A172 (cell line): Measurements from ENCODE around the gene MIF4GD. TPM values are rescaled to one million over a fixed set of nuclear protein-coding genes. Genes with fewer than 3 reads are reported as not detected.
"Not testable (repeated sequence)": the region's sequence is repeated elsewhere in the genome, so short reads cannot be mapped to it uniquely, and the experiment has no call there.

Experiments
- DNase-seq: peaks from one replicate; pipeline ENCODE4 v3.0.0-alpha.2; 2015; ENCODE audit warnings: low spot score
- total RNA-seq: library from RNA; depleted of rRNA; stranded (reverse); fragments of >200 nt; shearing (Covaris generic); gene quantifications from 2 replicates; pipeline ENCODE4 v1.2.3, GENCODE V29; 2014

The MIF4GD gene
- total RNA-seq, 1 experiment from 2014 or later: 43.5 TPM

- peak; percentile 47 for DNase-seq
These were observed 17.7 kb upstream of the MIF4GD start for GRCh38 chr17:75288770-75289114.

DNA sequence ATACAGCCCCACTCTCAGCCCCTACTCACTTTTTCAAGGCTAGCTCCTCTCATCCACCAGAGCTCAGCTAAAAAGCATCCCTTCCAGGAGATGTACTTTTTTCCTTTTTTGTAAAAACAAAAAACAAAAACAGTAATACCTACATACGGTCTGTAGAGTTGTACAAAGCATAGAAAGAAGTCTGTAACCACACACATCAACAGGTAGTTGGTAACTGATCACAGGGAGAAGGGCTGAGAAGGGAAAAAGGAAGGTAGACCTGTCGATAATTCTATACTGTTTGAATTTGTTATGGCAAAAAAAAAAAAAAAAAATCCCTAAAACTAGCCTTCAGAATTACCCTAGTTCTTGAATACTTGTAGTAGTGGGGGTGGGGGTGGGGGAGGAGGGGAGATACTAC is 17.3 kb upstream of the MIF4GD start:
- DNase-seq: no peak

DNA sequence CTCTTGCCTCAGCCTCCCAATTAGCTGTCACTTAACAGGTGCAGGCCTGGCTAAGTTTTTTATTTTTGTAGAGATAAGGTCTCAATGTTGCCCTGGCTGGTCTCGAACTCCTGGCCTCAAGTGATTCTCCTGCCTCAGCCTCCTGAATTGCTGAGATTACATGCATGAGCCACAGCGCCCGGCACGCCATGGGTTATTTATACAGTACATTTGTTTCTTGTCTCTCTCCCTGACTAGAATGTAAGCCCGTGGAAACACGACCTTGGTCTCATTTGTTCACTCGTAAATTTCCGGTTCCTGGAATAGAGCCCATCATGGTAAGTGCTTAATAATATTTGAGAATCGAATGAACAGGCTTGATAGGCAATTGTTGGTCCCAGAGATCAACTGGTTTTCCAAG is 16.2 kb upstream of the MIF4GD start:
- no peak for DNase-seq

- DNase-seq: no peak
These were observed 14.1 kb upstream of the MIF4GD start for GRCh38 chr17:75285123-75285522.

DNA sequence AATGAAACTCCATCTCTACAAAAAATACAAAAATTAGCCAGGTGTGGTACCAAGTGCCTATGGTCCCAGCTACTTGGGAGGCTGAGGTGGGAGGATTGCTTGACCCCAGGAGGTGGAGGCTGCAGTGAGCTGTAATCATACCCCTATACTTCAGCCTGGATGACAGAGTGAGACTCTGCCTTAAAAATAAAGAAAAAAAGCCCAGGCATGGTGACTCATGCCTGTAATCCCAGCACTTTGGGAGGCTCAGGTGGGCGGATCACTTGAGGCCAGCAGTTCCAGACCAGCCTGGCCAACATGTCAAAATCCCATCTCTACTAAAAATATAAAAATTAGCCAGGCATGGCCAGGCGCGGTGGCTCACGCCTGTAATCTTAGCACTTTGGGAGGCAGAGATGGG is 9.2 kb upstream of the MIF4GD start:
- not testable (repeated sequence) for DNase-seq

DNA sequence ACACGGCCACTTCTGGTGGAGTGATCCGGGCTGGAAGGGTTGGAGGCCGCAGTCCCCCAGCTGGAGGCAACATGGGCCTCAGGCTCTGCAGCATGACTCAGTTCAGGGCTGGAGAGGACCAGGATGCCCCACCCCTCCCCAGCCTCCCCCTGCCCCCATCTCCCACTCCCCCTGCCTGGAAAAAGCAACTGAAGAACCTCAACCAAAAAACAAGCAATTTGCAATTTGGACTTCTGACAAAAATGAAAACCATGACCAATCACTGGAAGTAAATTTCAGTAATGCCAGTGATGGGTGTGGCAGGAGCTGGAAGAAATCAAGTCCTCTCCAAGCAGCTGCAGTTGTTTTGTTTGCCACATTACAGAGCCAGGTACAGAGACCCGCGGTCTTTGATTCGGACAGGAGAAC is 6.6 kb upstream of the MIF4GD start:
- peak; percentile 66 for DNase-seq

- peak; percentile 46 for DNase-seq
These were observed 3.1 kb upstream of the MIF4GD start for GRCh38 chr17:75273977-75274708.

GRCh38 chr17:75272848-75273184 is 1.8 kb upstream of the MIF4GD start:
- no peak for DNase-seq

DNA sequence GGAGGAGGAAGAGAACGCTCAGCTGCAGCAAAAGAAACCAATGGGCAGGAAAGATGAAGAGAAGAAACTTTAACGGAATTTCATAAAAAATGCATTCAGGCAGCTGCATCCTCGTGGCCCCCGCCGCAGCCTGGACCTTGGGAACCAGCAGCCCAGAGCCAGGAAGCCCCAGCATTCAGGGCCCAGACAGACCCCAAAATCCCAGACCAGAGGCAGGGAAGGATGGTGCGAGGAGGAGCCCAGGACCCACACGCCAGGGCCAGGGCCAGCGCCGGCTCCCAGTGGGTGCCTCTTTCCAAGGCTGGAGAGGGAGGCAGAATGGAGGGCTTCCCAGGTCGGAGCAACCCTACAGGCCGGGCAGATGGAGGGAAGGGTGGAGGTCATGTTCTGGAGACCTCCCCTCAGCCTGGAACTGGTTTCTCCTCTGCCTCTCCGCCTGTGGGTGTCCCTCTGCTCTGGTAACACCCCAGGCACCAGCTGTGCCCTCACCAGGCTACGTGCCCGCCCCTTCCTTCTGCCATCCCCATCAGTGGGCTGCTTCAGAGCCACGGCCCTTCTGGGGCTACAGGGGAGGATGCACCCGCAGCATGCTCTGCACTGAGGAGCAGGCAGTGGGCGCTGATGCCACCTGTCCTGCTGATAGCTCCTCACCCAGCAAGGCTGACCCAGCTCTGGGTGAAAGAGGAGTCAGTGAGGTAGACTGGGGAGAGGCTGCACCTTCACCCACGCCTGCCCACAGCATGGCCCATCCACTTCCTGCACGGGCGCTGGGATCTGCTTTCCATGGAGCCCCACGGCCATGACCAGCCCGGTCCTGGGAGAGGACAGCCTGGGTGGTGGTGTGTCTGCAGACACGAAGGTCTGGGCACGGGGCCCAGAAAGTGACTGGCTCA is 1.2 kb upstream of the MIF4GD start:
- DNase-seq: no peak

GRCh38 chr17:75271233-75271954 is 363 bp upstream of the MIF4GD start:
- DNase-seq: peak; percentile 54

DNA sequence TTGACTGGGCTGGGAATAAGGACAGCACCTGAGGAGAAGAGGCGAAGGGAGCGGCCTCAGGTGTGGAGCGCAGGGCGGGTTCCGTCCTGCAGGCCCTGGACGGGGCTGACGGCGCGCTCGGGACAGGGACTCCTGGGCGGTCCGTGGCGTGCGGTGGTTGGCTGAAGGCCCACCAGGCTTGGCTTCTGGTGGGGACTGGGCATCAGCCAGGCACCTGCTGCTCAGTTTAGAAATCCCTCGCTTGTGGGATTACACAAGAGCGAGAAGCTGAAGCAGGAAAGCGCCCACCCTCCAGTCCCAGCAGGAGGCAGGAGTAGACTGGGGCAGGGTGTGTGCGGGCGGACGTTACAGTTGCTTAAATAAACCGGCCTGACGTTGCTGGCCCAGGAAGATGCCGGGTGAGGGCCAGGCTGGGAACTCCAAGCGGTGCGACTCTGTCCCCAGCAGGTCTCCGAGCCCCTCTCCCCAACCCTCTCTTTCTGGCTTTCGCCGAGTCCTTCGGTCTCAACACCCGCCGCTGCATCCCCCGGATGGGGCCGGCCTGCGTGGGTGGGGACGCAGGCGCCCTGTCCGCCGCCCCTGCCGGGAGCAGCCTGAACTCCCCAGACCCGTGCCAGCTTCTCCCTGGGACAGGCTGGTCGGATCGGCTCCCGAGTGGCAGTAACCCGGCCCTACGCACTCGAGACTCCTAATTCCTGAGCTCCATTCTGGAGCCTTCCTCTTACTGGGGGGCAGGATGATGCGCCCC is 639 bp downstream of the MIF4GD start:
- DNase-seq: peak; percentile 67

- no peak for DNase-seq
These were observed 1.2 kb downstream of the MIF4GD start for GRCh38 chr17:75269844-75270217.

GRCh38 chr17:75267411-75268232 is 3.4 kb downstream of the MIF4GD start:
- no peak for DNase-seq

- DNase-seq: no peak
These were observed 3.9 kb downstream of the MIF4GD start for GRCh38 chr17:75267153-75267410.

GRCh38 chr17:75266316-75267152 is 4.5 kb downstream of the MIF4GD start:
- no peak for DNase-seq

DNA sequence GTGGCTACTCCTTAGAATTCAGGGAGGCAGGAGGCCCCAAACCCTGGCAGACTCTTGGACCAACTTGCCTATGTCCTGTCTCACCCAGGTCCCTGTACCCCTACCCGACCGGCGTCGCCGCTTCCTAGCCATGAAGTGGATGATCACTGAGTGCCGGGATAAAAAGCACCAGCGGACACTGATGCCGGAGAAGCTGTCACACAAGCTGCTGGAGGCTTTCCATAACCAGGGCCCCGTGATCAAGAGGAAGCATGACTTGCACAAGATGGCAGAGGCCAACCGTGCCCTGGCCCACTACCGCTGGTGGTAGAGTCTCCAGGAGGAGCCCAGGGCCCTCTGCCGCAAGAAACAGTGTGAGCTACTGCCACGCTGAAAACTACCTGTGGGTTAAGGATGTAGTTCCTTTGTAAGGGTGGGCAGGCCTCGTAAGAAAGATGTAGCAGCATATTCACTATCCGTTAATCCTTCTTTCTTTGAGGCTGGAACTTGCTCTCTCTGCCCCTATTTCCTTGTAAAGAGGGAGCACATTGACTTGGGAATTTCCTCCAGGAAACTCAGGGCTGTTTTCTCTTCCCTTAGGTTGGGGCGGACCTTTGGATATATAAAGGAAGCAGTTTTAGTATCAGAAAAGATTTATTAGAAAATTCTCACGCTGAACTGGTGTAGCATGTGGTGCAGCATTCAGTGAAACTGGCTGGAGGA is 5.3 kb downstream of the MIF4GD start:
- no peak for DNase-seq

- no peak for DNase-seq
These were observed 8.0 kb downstream of the MIF4GD start for GRCh38 chr17:75263055-75263454.

- DNase-seq: peak; percentile 40
These were observed 8.9 kb downstream of the MIF4GD start for GRCh38 chr17:75262112-75262606.

GRCh38 chr17:75261336-75262111 is 9.5 kb downstream of the MIF4GD start, which contains the start of the genes GGA3 and MRPS7:
Gene GGA3, minus strand, starts transcription at chr17:75261606. Its CDS starts 19 bp downstream, at chr17:75261587.
Gene MRPS7, plus strand, starts transcription at chr17:75261879. Its CDS starts 22 bp downstream, at chr17:75261901.
- DNase-seq: peak; percentile 87
